HCT116 (cell line): ENCODE data around the gene ITIH4. TPM values are rescaled to one million over a fixed set of nuclear protein-coding genes. Genes with fewer than 3 reads are reported as not detected.

Experiments
- ATAC-seq: fragments of 200-7000 bp; cut with Tn5 transposase; 2 replicates; pipeline ENCODE4 v1.9.1; 2020; ENCODE audit warnings: mild to moderate bottlenecking, moderate library complexity
- BruUV-seq: library from RNA; stranded (reverse); fragments of 400-500 nt; replicated peaks from 2 replicates; lab custom pipeline; 2021; lab: Mats Ljungman, UMichigan
- CTCF ChIA-PET: fragments of 300-600 bp; sonication (Branson Sonifier 250); formaldehyde crosslinking; loops from one replicate; lab custom pipeline; 2021; ENCODE audit warnings: antibody characterized with exemption; lab: Charles Lee
- POLR2A ChIA-PET: fragments of 300-600, 350-600 bp; sonication (Branson Sonifier 250); formaldehyde crosslinking; loops from one replicate; lab custom pipeline; 2021; ENCODE audit warnings: antibody characterized with exemption; lab: Charles Lee
- RAD21 ChIA-PET, 2 experiments: fragments of 300-600 bp; sonication (Branson Sonifier 250); formaldehyde crosslinking; loops; one replicate each; lab custom pipeline; 2023; ENCODE audit warnings: low total read pairs in 2 of 2; ENCODE audit not compliant: uncharacterized antibody in 2 of 2, unreplicated experiment in 2 of 2, low non-redundant PET in 1 of 2; lab: Charles Lee
- DNase-seq: peaks from one replicate; pipeline ENCODE4 v3.0.0-alpha.2; 2010; ENCODE audit warnings: low read depth, low spot score
- H2AFZ ChIP-seq: fragments of 200-600 bp; shearing (Covaris generic), sonication (generic); 2 replicates; pipeline ENCODE4 v1.6.1; 2017; ENCODE audit warnings: low read depth, mixed run types, mixed read lengths, antibody characterized with exemption, low read length; ENCODE audit not compliant: poor library complexity, severe bottlenecking
- H3K27ac ChIP-seq: 2 replicates; pipeline ENCODE4 v1.5.1; 2012; ENCODE audit warnings: low read depth, low read length
- H3K27me3 ChIP-seq: fragments of 200-600 bp; sonication (generic); 2 replicates; pipeline ENCODE4 v1.6.1; 2016; ENCODE audit warnings: mixed run types, low read length, mixed read lengths; ENCODE audit not compliant: insufficient read depth
- H3K36me3 ChIP-seq, 2 experiments: fragments of 200-500 bp in 1 of 2; fragments of 200-600 bp in 1 of 2; sonication (Bioruptor generic) in 1 of 2; sonication (generic) in 1 of 2; 2 replicates each; pipeline versions ENCODE4 v1.5.1 to v1.6.1; 2014 to 2016; ENCODE audit warnings: low read length in 2 of 2, inconsistent platforms in 1 of 2, mixed read lengths in 1 of 2, mixed run types in 1 of 2; ENCODE audit not compliant: insufficient read depth in 2 of 2, control insufficient read depth in 1 of 2
- H3K4me1 ChIP-seq, 2 experiments: fragments of 200-600 bp in 1 of 2; sonication (generic) in 1 of 2; 2 replicates each; pipeline versions ENCODE4 v1.5.1 to v1.6.1; 2012 to 2017; ENCODE audit warnings: low read length in 2 of 2, inconsistent platforms in 1 of 2, mild to moderate bottlenecking in 1 of 2, mixed read lengths in 1 of 2, mixed run types in 1 of 2, moderate library complexity in 1 of 2; ENCODE audit not compliant: insufficient read depth in 2 of 2, control insufficient read depth in 1 of 2
- H3K4me2 ChIP-seq: fragments of 200-600 bp; sonication (generic); 2 replicates; pipeline ENCODE4 v1.6.1; 2017; ENCODE audit warnings: mixed run types, low read length, mixed read lengths
- H3K4me3 ChIP-seq, 2 experiments: fragments of 200-600 bp in 1 of 2; sonication (generic) in 1 of 2; replicated peaks in 1 of 2; 2 replicates each; pipeline ENCODE4 v1.5.1; 2011 to 2016; ENCODE audit warnings: low read length in 2 of 2, control low read depth in 1 of 2, low read depth in 1 of 2, mild to moderate bottlenecking in 1 of 2, mixed read lengths in 1 of 2, mixed run types in 1 of 2
- H3K79me2 ChIP-seq: fragments of 200-600 bp; sonication (generic); 2 replicates; pipeline ENCODE4 v1.6.1; 2017; ENCODE audit warnings: mild to moderate bottlenecking, mixed run types, low read length, moderate library complexity, mixed read lengths; ENCODE audit not compliant: insufficient read depth
- H3K9ac ChIP-seq: fragments of 200-600 bp; sonication (generic); 2 replicates; pipeline ENCODE4 v1.6.1; 2016; ENCODE audit warnings: low read length, mixed read lengths
- H3K9me2 ChIP-seq: fragments of 200-600 bp; sonication (generic), shearing (Covaris generic); 2 replicates; pipeline ENCODE4 v1.6.1; 2017; ENCODE audit warnings: mixed run types, mild to moderate bottlenecking, moderate library complexity; ENCODE audit not compliant: insufficient read depth
- H3K9me3 ChIP-seq, 2 experiments: fragments of 200-500 bp in 1 of 2; fragments of 200-600 bp in 1 of 2; sonication (Bioruptor generic) in 1 of 2; sonication (generic) in 1 of 2; 2 replicates each; pipeline ENCODE4 v1.6.1; 2014 to 2017; ENCODE audit warnings: low read length in 2 of 2, mixed read lengths in 2 of 2, inconsistent platforms in 1 of 2, low read depth in 1 of 2, mild to moderate bottlenecking in 1 of 2, mixed run types in 1 of 2, moderate library complexity in 1 of 2; ENCODE audit not compliant: control insufficient read depth in 1 of 2, insufficient read depth in 1 of 2
- H4K20me1 ChIP-seq: fragments of 200-600 bp; sonication (generic), shearing (Covaris generic); 2 replicates; pipeline ENCODE4 v1.6.1; 2017; ENCODE audit warnings: mixed run types, mild to moderate bottlenecking, moderate library complexity; ENCODE audit not compliant: insufficient read depth
- CEBPB ChIP-seq: IDR thresholded peaks from 2 replicates; pipeline ENCODE4 v1.6.1; 2012; ENCODE audit warnings: low read depth
- EGR1 ChIP-seq: IDR thresholded peaks from 2 replicates; pipeline ENCODE4 v1.6.1; 2012; ENCODE audit warnings: low read depth
- ELF1 ChIP-seq: IDR thresholded peaks from 2 replicates; pipeline ENCODE4 v1.6.1; 2012; ENCODE audit warnings: low read depth, borderline replicate concordance
- EZH2 ChIP-seq: fragments of 200-600 bp; sonication (generic); IDR thresholded peaks from 2 replicates; pipeline ENCODE4 v1.6.1; 2017; ENCODE audit warnings: antibody characterized with exemption, mixed run types
- FOSL1 ChIP-seq: IDR thresholded peaks from 2 replicates; pipeline ENCODE4 v1.6.1; 2012; ENCODE audit warnings: low read depth
- POLR2A ChIP-seq: IDR thresholded peaks from 2 replicates; pipeline ENCODE4 v1.7.0; 2011; ENCODE audit warnings: borderline replicate concordance; ENCODE audit not compliant: insufficient read depth, insufficient read length; ENCODE audit errors: extremely low read depth
- POLR2AphosphoS5 ChIP-seq: IDR thresholded peaks from 2 replicates; pipeline ENCODE4 v1.6.1; 2011; ENCODE audit warnings: mild to moderate bottlenecking, low read depth, low read length, moderate library complexity
- RAD21 ChIP-seq: IDR thresholded peaks from 2 replicates; pipeline ENCODE4 v1.6.1; 2012; ENCODE audit warnings: low read depth, mild to moderate bottlenecking
- TCF7L2 ChIP-seq: IDR thresholded peaks from 2 replicates; pipeline ENCODE4 v1.7.0; 2011; ENCODE audit warnings: borderline replicate concordance, inconsistent platforms; ENCODE audit not compliant: insufficient read depth, insufficient read length; ENCODE audit errors: extremely low read depth
- YY1 ChIP-seq: IDR thresholded peaks from 2 replicates; pipeline ENCODE4 v1.6.1; 2011; ENCODE audit warnings: low read length, low read depth, moderate library complexity, mild to moderate bottlenecking; ENCODE audit not compliant: insufficient replicate concordance; ENCODE audit errors: extremely low read depth
- ZFX ChIP-seq: fragments of 450-650 bp; IDR thresholded peaks from 2 replicates; pipeline ENCODE4 v1.6.1; 2017
- ZNF274 ChIP-seq: fragments of 200-500 bp; sonication (Bioruptor generic); IDR thresholded peaks from 2 replicates; pipeline ENCODE4 v1.6.1; 2014; ENCODE audit warnings: mild to moderate bottlenecking, low read depth, low read length, inconsistent platforms
- intact Hi-C: fragments of 100-400 bp; cut with micrococcal nuclease; formaldehyde crosslinking; loops from 2 replicates; pipeline ENCODE4 v1.10.0; 2022
- total RNA-seq: library from RNA; stranded (reverse); gene quantifications from one replicate; pipeline ENCODE4 v1.2.1, GENCODE V29; 2021; ENCODE audit not compliant: unreplicated experiment
- TF ChIP-seq, protein P1 (sequence below), 3 experiments: fragments of 200-600 bp in 1 of 3; sonication (generic) in 1 of 3; IDR thresholded peaks in 2 of 3; conservative IDR thresholded peaks in 1 of 3; 2 replicates each; pipeline ENCODE4 v1.5.1; 2012 to 2017; ENCODE audit warnings: low read depth in 2 of 3, low read length in 2 of 3, antibody characterized with exemption in 1 of 3, borderline replicate concordance in 1 of 3, control low read depth in 1 of 3, mild to moderate bottlenecking in 1 of 3, mixed read lengths in 1 of 3, mixed run types in 1 of 3, moderate library complexity in 1 of 3; ENCODE audit not compliant: insufficient read depth in 1 of 3
- TF ChIP-seq, protein P2 (sequence below): IDR thresholded peaks from 2 replicates; pipeline ENCODE4 v1.6.1; 2011; ENCODE audit warnings: mild to moderate bottlenecking, low read length, moderate library complexity; ENCODE audit not compliant: insufficient replicate concordance; ENCODE audit errors: extremely low read depth
- TF ChIP-seq, protein P3 (sequence below): IDR thresholded peaks from 2 replicates; pipeline ENCODE4 v1.6.1; 2012
- TF ChIP-seq, protein P4 (sequence below): IDR thresholded peaks from 2 replicates; pipeline ENCODE4 v1.6.1; 2012; ENCODE audit warnings: low read depth
- TF ChIP-seq, protein P5 (sequence below): IDR thresholded peaks from 2 replicates; pipeline ENCODE4 v1.6.1; 2012

ITIH4 gene
- total RNA-seq, 1 experiment from 2014 or later = 4.1 TPM

DNA sequence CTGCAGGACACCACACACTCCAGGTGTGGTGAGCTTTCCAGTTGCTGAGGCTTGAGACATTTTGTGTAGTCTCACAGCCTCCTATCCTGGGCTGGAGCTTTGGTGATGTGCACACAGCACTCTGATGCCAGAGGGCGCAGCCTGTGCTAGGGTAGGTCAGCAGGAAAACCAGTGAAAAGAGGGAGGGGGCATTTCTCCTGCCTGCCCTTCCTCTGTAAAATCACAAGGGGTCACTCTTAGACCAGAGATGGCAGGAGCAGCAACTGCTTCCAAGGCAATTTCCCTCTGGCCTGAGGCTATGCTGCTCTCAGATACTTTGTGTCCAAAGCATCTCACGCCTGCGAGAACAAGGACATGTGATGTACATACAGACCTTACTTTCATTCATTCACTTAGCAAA, 20.9 kb upstream of the ITIH4 start (continued):
- TF ChIP-seq, protein P1, sequence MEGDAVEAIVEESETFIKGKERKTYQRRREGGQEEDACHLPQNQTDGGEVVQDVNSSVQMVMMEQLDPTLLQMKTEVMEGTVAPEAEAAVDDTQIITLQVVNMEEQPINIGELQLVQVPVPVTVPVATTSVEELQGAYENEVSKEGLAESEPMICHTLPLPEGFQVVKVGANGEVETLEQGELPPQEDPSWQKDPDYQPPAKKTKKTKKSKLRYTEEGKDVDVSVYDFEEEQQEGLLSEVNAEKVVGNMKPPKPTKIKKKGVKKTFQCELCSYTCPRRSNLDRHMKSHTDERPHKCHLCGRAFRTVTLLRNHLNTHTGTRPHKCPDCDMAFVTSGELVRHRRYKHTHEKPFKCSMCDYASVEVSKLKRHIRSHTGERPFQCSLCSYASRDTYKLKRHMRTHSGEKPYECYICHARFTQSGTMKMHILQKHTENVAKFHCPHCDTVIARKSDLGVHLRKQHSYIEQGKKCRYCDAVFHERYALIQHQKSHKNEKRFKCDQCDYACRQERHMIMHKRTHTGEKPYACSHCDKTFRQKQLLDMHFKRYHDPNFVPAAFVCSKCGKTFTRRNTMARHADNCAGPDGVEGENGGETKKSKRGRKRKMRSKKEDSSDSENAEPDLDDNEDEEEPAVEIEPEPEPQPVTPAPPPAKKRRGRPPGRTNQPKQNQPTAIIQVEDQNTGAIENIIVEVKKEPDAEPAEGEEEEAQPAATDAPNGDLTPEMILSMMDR (IDR thresholded peaks at IDR 0.05 in 2 of 3, conservative IDR thresholded peaks at IDR 0.05 in 1 of 3; ENCODE audit: borderline replicate concordance in 1 of 3, insufficient read depth in 1 of 3, low read depth in 2 of 3, low read length in 2 of 3) = peak; percentile 66 to 74 (median 69); a peak in 5 of 6 replicates

DNA sequence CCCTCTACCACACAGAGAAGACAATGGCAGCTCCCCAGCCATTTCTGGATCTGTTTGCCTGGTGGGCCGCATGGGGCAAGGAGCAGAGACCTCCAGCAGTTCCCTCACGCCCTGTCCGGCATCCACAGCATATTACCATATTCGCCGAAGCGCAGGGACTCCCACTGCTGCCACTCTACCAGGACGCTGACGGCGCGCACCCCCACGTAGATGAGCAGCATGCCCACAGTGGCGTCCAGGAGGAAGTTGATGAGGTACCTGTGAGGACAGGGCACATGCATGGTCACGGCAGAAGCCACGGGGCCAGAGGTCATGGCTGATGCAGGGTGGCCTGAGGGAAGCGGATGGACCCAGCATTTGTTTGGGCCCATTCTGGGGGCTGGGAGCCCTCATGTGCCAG, 19.2 kb upstream of the ITIH4 start:
- no peak overlapping the region for H3K9ac ChIP-seq
- TF ChIP-seq CEBPB (no peak), ZFX (no peak), FOSL1 (no peak), ZNF274 (no peak), EZH2 (no peak), POLR2A (no peak), TCF7L2 (no peak), EGR1 (no peak), ELF1 (no peak), YY1 (no peak), RAD21 (no peak), POLR2AphosphoS5 (no peak)
- TF ChIP-seq, protein P2, sequence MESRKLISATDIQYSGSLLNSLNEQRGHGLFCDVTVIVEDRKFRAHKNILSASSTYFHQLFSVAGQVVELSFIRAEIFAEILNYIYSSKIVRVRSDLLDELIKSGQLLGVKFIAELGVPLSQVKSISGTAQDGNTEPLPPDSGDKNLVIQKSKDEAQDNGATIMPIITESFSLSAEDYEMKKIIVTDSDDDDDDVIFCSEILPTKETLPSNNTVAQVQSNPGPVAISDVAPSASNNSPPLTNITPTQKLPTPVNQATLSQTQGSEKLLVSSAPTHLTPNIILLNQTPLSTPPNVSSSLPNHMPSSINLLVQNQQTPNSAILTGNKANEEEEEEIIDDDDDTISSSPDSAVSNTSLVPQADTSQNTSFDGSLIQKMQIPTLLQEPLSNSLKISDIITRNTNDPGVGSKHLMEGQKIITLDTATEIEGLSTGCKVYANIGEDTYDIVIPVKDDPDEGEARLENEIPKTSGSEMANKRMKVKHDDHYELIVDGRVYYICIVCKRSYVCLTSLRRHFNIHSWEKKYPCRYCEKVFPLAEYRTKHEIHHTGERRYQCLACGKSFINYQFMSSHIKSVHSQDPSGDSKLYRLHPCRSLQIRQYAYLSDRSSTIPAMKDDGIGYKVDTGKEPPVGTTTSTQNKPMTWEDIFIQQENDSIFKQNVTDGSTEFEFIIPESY = no peak
- TF ChIP-seq, protein P3, sequence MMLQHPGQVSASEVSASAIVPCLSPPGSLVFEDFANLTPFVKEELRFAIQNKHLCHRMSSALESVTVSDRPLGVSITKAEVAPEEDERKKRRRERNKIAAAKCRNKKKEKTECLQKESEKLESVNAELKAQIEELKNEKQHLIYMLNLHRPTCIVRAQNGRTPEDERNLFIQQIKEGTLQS = no peak
- TF ChIP-seq, protein P4, sequence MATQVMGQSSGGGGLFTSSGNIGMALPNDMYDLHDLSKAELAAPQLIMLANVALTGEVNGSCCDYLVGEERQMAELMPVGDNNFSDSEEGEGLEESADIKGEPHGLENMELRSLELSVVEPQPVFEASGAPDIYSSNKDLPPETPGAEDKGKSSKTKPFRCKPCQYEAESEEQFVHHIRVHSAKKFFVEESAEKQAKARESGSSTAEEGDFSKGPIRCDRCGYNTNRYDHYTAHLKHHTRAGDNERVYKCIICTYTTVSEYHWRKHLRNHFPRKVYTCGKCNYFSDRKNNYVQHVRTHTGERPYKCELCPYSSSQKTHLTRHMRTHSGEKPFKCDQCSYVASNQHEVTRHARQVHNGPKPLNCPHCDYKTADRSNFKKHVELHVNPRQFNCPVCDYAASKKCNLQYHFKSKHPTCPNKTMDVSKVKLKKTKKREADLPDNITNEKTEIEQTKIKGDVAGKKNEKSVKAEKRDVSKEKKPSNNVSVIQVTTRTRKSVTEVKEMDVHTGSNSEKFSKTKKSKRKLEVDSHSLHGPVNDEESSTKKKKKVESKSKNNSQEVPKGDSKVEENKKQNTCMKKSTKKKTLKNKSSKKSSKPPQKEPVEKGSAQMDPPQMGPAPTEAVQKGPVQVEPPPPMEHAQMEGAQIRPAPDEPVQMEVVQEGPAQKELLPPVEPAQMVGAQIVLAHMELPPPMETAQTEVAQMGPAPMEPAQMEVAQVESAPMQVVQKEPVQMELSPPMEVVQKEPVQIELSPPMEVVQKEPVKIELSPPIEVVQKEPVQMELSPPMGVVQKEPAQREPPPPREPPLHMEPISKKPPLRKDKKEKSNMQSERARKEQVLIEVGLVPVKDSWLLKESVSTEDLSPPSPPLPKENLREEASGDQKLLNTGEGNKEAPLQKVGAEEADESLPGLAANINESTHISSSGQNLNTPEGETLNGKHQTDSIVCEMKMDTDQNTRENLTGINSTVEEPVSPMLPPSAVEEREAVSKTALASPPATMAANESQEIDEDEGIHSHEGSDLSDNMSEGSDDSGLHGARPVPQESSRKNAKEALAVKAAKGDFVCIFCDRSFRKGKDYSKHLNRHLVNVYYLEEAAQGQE = no peak
- TF ChIP-seq, protein P5, sequence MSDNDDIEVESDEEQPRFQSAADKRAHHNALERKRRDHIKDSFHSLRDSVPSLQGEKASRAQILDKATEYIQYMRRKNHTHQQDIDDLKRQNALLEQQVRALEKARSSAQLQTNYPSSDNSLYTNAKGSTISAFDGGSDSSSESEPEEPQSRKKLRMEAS = no peak
- intact Hi-C loops = loop anchor here (5.0 kb wide), 1 partner anchor 348 kb away; no protein-coding TSS in a partner anchor

More for the DNA sequence above, 19.2 kb upstream of the ITIH4 start:
- H3K27ac ChIP-seq = no peak overlapping the region
- no peak overlapping the region for H2AFZ ChIP-seq
- H3K9me3 ChIP-seq = no peaks in the 10 kb centered on the region
- ChIA-PET POLR2A (no interaction called here), RAD21 (no interaction called here), CTCF (no interaction called here)
- H3K9me2 ChIP-seq = no peaks in the 10 kb centered on the region
- no peak overlapping the region for H3K4me2 ChIP-seq
- no peak for DNase-seq
- no peak overlapping the region for H3K4me3 ChIP-seq
- BruUV-seq = no TSS peak
- H3K36me3 ChIP-seq = peaks cover 0 to 4% of the 10 kb centered on the region in 2 experiments; a peak in 1 of 4 replicates
- H3K27me3 ChIP-seq = no peaks in the 10 kb centered on the region
- H3K79me2 ChIP-seq = no peaks in the 10 kb centered on the region
- no peak for ATAC-seq
- H3K4me1 ChIP-seq = no peaks in the 10 kb centered on the region
- no peaks in the 10 kb centered on the region for H4K20me1 ChIP-seq
